Neural cell (in vitro differentiated cells): ENCODE measurements around the gene HORMAD2.

Experiments
- EP300 ChIP-seq: fragments of 450-650 bp; conservative IDR thresholded peaks from 2 replicates; pipeline ENCODE4 v1.6.1; 2014; ENCODE audit warnings: antibody characterized with exemption, mild to moderate bottlenecking, moderate library complexity; ENCODE audit not compliant: poor library complexity, severe bottlenecking
- EZH2 ChIP-seq: fragments of 200-600, 300-800 bp; shearing (Covaris generic), sonication (generic); IDR thresholded peaks from 2 replicates; pipeline ENCODE4 v1.6.1; 2014; ENCODE audit warnings: antibody characterized with exemption, low read length, borderline replicate concordance, mild to moderate bottlenecking; ENCODE audit not compliant: insufficient read depth, poor library complexity, severe bottlenecking
- MXI1 ChIP-seq: fragments of 450-650 bp; conservative IDR thresholded peaks from 2 replicates; pipeline ENCODE4 v1.6.1; 2014; ENCODE audit warnings: antibody characterized with exemption, mild to moderate bottlenecking; ENCODE audit not compliant: poor library complexity, severe bottlenecking
- TAF1 ChIP-seq: IDR thresholded peaks from 2 replicates; pipeline ENCODE4 v1.6.1; 2012; ENCODE audit warnings: low read depth
- TF ChIP-seq, protein P1 (sequence below): fragments of 450-650 bp; IDR thresholded peaks from 2 replicates; pipeline ENCODE4 v1.5.1; 2014; ENCODE audit warnings: antibody characterized with exemption, mild to moderate bottlenecking, moderate library complexity; ENCODE audit not compliant: poor library complexity, severe bottlenecking

DNA sequence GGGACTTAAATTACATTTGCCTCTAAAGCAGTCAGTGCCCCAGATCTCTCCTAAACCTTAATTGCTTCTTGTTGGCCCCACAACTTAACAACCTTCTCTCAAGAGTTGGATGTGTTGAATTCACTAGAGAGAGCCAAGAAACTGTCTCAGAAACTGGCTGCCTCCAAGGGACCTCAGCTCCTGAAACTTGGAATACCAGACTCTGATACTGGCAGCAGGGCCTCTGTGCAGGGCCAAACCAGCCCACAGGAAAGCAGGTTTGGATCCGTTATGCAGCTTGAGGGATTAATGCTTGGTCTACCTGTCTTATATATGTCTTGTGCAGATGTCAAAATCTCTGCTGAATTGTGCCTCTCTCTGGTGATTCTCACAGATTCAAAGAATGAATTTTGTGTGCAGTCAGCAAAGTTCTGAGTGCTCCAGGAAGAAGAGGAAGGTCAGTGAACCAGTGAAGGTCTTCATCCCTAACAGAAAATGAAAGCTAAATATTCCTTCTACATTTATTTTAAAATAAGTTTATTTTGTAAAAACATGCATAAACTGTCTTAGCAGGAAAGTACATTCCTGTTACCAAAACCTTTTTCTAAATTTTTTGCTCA is 95.5 kb downstream of the HORMAD2 start:
- TF ChIP-seq MXI1: no peak
- TF ChIP-seq, protein P1, sequence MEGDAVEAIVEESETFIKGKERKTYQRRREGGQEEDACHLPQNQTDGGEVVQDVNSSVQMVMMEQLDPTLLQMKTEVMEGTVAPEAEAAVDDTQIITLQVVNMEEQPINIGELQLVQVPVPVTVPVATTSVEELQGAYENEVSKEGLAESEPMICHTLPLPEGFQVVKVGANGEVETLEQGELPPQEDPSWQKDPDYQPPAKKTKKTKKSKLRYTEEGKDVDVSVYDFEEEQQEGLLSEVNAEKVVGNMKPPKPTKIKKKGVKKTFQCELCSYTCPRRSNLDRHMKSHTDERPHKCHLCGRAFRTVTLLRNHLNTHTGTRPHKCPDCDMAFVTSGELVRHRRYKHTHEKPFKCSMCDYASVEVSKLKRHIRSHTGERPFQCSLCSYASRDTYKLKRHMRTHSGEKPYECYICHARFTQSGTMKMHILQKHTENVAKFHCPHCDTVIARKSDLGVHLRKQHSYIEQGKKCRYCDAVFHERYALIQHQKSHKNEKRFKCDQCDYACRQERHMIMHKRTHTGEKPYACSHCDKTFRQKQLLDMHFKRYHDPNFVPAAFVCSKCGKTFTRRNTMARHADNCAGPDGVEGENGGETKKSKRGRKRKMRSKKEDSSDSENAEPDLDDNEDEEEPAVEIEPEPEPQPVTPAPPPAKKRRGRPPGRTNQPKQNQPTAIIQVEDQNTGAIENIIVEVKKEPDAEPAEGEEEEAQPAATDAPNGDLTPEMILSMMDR: no peak
- TF ChIP-seq TAF1: no peak
- no peak for TF ChIP-seq EZH2
- no peak for TF ChIP-seq EP300
